Breast epithelium (tissue), 4 donors: ENCODE data around the gene SMAD6. TPM values are rescaled to one million over a fixed set of nuclear protein-coding genes. Genes with fewer than 3 reads are reported as not detected.
A peak's percentile ranks its signal among the peaks of the same experiment; 100 is the strongest.

Experiments used
- DNase-seq, 2 donors: peaks; one replicate each; pipeline ENCODE4 v3.0.0-alpha.2; 2019; ENCODE audit warnings: low spot score in 2 of 2
- H3K27ac ChIP-seq, 2 donors: fragments of 200-600 bp; sonication (generic) in 1 of 2; one replicate each; pipeline ENCODE4 v1.5.1; 2016 to 2019; ENCODE audit warnings: mild to moderate bottlenecking in 1 of 2
- H3K27me3 ChIP-seq, 2 donors: fragments of 200-600 bp; sonication (generic) in 1 of 2; one replicate each; pipeline versions ENCODE4 v1.5.1 to v1.6.0; 2017 to 2019; ENCODE audit warnings: control low read depth in 1 of 2, mild to moderate bottlenecking in 1 of 2
- H3K36me3 ChIP-seq: fragments of 200-600 bp; one replicate; pipeline ENCODE4 v1.5.1; 2019
- H3K4me1 ChIP-seq, 2 donors: fragments of 200-600 bp; sonication (generic); one replicate each; pipeline ENCODE4 v1.5.1; 2016 to 2019; ENCODE audit warnings: control low read depth in 1 of 2
- H3K4me3 ChIP-seq, 3 donors: fragments of 200-600 bp; sonication (generic); 1 replicate in 2 of 3; 2 replicates in 1 of 3; pipeline ENCODE4 v1.5.1; 2016 to 2019; ENCODE audit warnings: mild to moderate bottlenecking in 3 of 3, moderate library complexity in 2 of 3
- H3K9me3 ChIP-seq, 2 donors: fragments of 200-600 bp; sonication (generic) in 1 of 2; one replicate each; pipeline ENCODE4 v1.5.1; 2016 to 2019; ENCODE audit warnings: control low read depth in 1 of 2
- POLR2A ChIP-seq: fragments of 450-650 bp; IDR thresholded peaks from one replicate; pipeline ENCODE4 v1.6.1; 2016; ENCODE audit warnings: antibody characterized with exemption, mild to moderate bottlenecking, moderate library complexity
- POLR2AphosphoS5 ChIP-seq, 3 donors: sonication (generic); formaldehyde crosslinking; IDR thresholded peaks; one replicate each; pipeline ENCODE4 v1.6.1; 2017; ENCODE audit warnings: antibody characterized with exemption in 3 of 3
- intact Hi-C: fragments of 100-400 bp; cut with DNase I; formaldehyde crosslinking; loops from one replicate; pipeline ENCODE4 v1.15.1; 2023; ENCODE audit warnings: low total_unique reads
- total RNA-seq, 3 donors: library from RNA; depleted of rRNA; stranded (reverse); fragments of >200 nt; gene quantifications; one replicate each; pipeline ENCODE4 v1.1.0, GENCODE V29; 2016
- TF ChIP-seq, protein P1 (sequence below), 3 donors: fragments of 450-650 bp; IDR thresholded peaks; one replicate each; pipeline ENCODE4 v1.5.1; 2016 to 2017; ENCODE audit warnings: antibody characterized with exemption in 3 of 3, mild to moderate bottlenecking in 3 of 3, moderate library complexity in 3 of 3

The SMAD6 gene
- total RNA-seq, 3 donors from 2014 or later = 7.6 to 22.6 (median 13.4) TPM

DNA sequence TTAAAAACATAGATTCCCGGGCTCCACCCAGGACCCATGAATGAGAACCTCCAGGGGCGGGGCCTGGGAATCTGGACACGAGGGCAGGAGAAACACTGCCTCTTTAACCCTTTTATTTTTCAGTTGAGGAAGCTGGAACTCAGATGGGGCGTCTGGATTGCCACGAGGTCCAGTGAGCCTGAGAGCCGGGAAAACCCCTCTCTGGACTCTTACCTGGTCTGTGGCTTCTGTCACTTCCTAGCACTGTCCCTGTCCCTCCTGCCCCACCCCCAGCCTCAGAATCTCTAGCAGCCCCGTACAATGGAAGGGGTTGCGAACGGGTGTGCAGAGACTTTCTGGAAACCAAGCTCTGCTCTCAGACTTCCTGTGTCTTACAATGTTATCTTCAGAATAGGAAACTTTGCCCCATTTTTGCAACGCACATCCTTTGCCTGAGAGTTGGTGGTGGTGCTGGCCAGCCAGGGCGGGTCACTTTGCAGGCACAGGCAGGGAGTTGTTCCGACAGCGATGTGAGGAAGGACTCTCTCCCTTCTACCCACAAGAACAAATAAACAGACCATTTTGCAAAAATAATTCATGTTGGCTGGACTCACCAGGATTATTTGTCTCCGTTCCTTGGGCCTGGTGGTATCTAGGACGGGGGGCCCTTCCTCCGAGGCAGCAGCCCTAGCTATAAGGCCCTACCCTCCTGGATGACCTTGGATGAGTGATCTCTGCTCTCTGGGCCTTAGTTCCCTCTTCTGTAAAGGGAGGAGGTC lies 59.1 kb downstream of the SMAD6 start:
- Histone ChIP-seq H3K27ac (peak overlapping the region; percentile 88 to 90), H3K4me1 (peaks cover 23 to 52% of the 10 kb centered on the region in 2 donors), H3K9me3 (no peaks in the 10 kb centered on the region), H3K4me3 (no peak overlapping the region), H3K36me3 (no peaks in the 10 kb centered on the region), H3K27me3 (no peaks in the 10 kb centered on the region)
- intact Hi-C loops = loop anchor here (10.0 kb wide), 1 partner anchor 56 kb away; the partner anchor contains the start of gene SMAD6
- no peak for DNase-seq
- TF ChIP-seq, protein P1, sequence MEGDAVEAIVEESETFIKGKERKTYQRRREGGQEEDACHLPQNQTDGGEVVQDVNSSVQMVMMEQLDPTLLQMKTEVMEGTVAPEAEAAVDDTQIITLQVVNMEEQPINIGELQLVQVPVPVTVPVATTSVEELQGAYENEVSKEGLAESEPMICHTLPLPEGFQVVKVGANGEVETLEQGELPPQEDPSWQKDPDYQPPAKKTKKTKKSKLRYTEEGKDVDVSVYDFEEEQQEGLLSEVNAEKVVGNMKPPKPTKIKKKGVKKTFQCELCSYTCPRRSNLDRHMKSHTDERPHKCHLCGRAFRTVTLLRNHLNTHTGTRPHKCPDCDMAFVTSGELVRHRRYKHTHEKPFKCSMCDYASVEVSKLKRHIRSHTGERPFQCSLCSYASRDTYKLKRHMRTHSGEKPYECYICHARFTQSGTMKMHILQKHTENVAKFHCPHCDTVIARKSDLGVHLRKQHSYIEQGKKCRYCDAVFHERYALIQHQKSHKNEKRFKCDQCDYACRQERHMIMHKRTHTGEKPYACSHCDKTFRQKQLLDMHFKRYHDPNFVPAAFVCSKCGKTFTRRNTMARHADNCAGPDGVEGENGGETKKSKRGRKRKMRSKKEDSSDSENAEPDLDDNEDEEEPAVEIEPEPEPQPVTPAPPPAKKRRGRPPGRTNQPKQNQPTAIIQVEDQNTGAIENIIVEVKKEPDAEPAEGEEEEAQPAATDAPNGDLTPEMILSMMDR (IDR thresholded peaks at IDR 0.05) = no peak
- TF ChIP-seq POLR2AphosphoS5 (IDR thresholded peaks at IDR 0.05) (no peak), POLR2A (no peak)

- Histone ChIP-seq H3K4me3 (no peak overlapping the region), H3K4me1 (peaks cover 23 to 49% of the 10 kb centered on the region in 2 donors), H3K9me3 (no peaks in the 10 kb centered on the region), H3K27me3 (no peaks in the 10 kb centered on the region), H3K27ac (peak overlapping the region; percentile 88 to 90), H3K36me3 (no peaks in the 10 kb centered on the region)
- DNase-seq = no peak
- intact Hi-C loops = loop anchor here (10.0 kb wide), 1 partner anchor 57 kb away; the partner anchor contains the start of gene SMAD6
- TF ChIP-seq POLR2AphosphoS5 (IDR thresholded peaks at IDR 0.05) = no peak
- TF ChIP-seq POLR2A = no peak
- TF ChIP-seq, protein P1 (IDR thresholded peaks at IDR 0.05) = no peak
Measured at GRCh38 chr15:66761726-66762595, 59.9 kb downstream of the SMAD6 start.

- H3K4me1 ChIP-seq = peaks cover 23 to 39% of the 10 kb centered on the region in 2 donors
- peak overlapping the region in 1 of 3 donors; percentile 32 for H3K4me3 ChIP-seq
- no peak for TF ChIP-seq POLR2A
- TF ChIP-seq, protein P1 (IDR thresholded peaks at IDR 0.05) = no peak
- TF ChIP-seq POLR2AphosphoS5 (IDR thresholded peaks at IDR 0.05) = no peak
- H3K27ac ChIP-seq = peak overlapping the region; percentile 88 to 90
- DNase-seq = peak; percentile 83 to 93
- no peaks in the 10 kb centered on the region for H3K27me3 ChIP-seq
- H3K36me3 ChIP-seq = no peaks in the 10 kb centered on the region
- no peaks in the 10 kb centered on the region for H3K9me3 ChIP-seq
- intact Hi-C loops = loop anchor here (10.0 kb wide), 1 partner anchor 59 kb away; the partner anchor contains the start of gene SMAD6
Measured at GRCh38 chr15:66763186-66764071, 61.4 kb downstream of the SMAD6 start.

DNA sequence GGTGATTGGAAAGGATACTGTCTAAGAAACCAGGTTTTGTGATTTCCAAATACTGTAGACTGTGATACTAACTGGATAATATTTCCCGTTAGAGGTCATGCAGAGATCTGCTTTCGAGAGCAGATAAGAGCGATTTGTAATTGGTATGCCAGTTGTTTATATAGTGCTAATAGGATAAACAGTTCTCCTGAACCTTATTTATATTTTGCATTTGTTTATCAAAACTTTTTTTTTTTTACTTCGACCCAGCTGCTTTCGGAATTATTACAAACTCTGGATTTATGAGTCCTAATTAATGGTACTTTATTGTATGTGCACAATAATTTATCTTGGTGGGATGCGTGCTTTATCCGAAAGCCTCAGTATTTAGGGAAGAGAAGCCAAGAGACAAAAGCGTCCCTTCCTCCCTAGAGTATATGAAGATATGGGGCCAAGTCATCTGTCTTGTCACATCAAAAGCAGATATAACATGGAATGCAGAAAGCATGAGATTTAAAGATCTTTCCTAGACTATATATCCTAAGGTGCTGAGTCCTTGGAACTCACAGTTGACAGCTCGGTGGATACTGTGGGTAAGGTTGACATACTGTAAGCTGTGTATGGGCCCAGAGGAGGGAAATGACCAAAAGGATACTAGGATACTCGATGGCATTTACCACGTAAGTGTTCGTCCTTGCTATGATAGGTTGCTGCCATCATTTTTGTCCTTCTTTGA lies 62.2 kb downstream of the SMAD6 start:
- TF ChIP-seq POLR2AphosphoS5 (IDR thresholded peaks at IDR 0.05) (no peak), POLR2A (no peak)
- TF ChIP-seq, protein P1 (IDR thresholded peaks at IDR 0.05) = no peak
- Histone ChIP-seq H3K9me3 (no peaks in the 10 kb centered on the region), H3K4me1 (peaks cover 23 to 39% of the 10 kb centered on the region in 2 donors), H3K4me3 (no peak overlapping the region), H3K27ac (peak overlapping the region; percentile 88 to 90), H3K36me3 (no peaks in the 10 kb centered on the region), H3K27me3 (no peaks in the 10 kb centered on the region)
- DNase-seq = no peak
- intact Hi-C loops = loop anchor here (10.0 kb wide), 1 partner anchor 59 kb away; the partner anchor contains the start of gene SMAD6
